Activated CD8-positive, alpha-beta memory T cell treated with anti-CD3 and anti-CD28 coated beads, Interleukin-2, amount 10 ng/mL, durations not matched to agents 7 days and 5 days (primary cell): ENCODE data around the gene COX10. TPM values are rescaled to one million over a fixed set of nuclear protein-coding genes. Genes with fewer than 3 reads are reported as not detected.
"Not testable (repeated sequence)": the region's sequence is repeated elsewhere in the genome, so short reads cannot be mapped to it uniquely, and the experiment has no call there.

ENCODE experiments used
- ATAC-seq: fragments of 150-1000 bp; cut with Tn5 transposase; one replicate; pipeline ENCODE4 v1.10.0; 2021; ENCODE audit warnings: moderate library complexity
- CTCF ChIA-PET: fragments of 350-600 bp; sonication (Branson Sonifier 250); formaldehyde crosslinking; loops from one replicate; lab custom pipeline; 2021; ENCODE audit warnings: antibody characterized with exemption; lab: Charles Lee
- DNase-seq: peaks from one replicate; pipeline ENCODE4 v3.0.0-alpha.2; 2020
- H3K27ac Mint-ChIP-seq: one replicate; pipeline ENCODE4 v1.8.0; 2021; ENCODE audit warnings: mild to moderate bottlenecking, mixed read lengths
- H3K27me3 Mint-ChIP-seq: one replicate; pipeline ENCODE4 v1.8.0; 2021; ENCODE audit warnings: mixed read lengths
- H3K36me3 Mint-ChIP-seq: one replicate; pipeline ENCODE4 v1.8.0; 2021; ENCODE audit warnings: mild to moderate bottlenecking, mixed read lengths
- H3K4me1 Mint-ChIP-seq: one replicate; pipeline ENCODE4 v1.8.0; 2021; ENCODE audit warnings: mixed read lengths
- H3K4me3 Mint-ChIP-seq: one replicate; pipeline ENCODE4 v1.8.0; 2021; ENCODE audit warnings: mild to moderate bottlenecking, moderate library complexity, mixed read lengths
- H3K9me3 Mint-ChIP-seq: one replicate; pipeline ENCODE4 v1.8.0; 2022; ENCODE audit warnings: low read depth, mixed read lengths
- total RNA-seq, 2 experiments: library from RNA; stranded (reverse); gene quantifications; one replicate each; pipeline ENCODE4 v1.2.3, GENCODE V29; 2021

The COX10 gene
- total RNA-seq, 2 experiments from 2014 or later = 20.3 to 29.7 TPM

DNA sequence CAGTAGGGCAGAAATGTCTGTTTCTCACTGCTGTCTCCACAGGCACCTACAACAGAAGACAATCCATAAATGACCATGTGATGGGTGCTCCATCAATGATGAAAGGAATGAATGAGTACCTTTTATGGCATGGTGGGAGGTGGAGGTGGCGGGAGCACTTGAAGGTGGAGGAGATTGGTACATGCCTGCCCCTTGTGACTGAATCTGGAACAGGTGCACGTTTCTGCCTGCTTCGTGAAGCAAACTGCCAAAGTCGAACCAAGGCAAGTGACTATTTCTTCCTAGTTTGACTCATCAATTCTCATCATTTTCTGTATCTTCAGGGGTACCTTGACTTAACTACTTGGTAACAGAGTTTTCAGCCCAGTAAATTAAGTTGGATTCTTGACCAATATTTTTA lies 141.9 kb downstream of the COX10 start:
- DNase-seq (no peak), ATAC-seq (no peak)
- H3K9me3 Mint-ChIP-seq = peaks cover 2% of the 10 kb centered on the region
- H3K4me1 Mint-ChIP-seq = peaks cover 6% of the 10 kb centered on the region
- H3K27me3 Mint-ChIP-seq = no peaks in the 10 kb centered on the region
- CTCF ChIA-PET = interaction anchor here (1.0 to 1.6 kb wide), 5 partner anchors 10 to 92 kb away, joined by 3 to 6 read pairs (median 3); no protein-coding TSS in a partner anchor
- H3K4me3 Mint-ChIP-seq = no peak overlapping the region
- no peak overlapping the region for H3K27ac Mint-ChIP-seq
- H3K36me3 Mint-ChIP-seq = peaks cover 40% of the 10 kb centered on the region

GRCh38 chr17:14211801-14212200 lies 142.5 kb downstream of the COX10 start:
- no peak for DNase-seq
- peaks cover 2% of the 10 kb centered on the region for H3K9me3 Mint-ChIP-seq
- H3K4me1 Mint-ChIP-seq = peaks cover 4% of the 10 kb centered on the region
- H3K27ac Mint-ChIP-seq = no peak overlapping the region
- H3K36me3 Mint-ChIP-seq = peaks cover 40% of the 10 kb centered on the region
- no peak for ATAC-seq
- CTCF ChIA-PET = interaction anchor here (1.0 to 1.6 kb wide), 5 partner anchors 11 to 92 kb away, joined by 3 to 6 read pairs (median 3); no protein-coding TSS in a partner anchor
- H3K4me3 Mint-ChIP-seq = no peak overlapping the region
- no peaks in the 10 kb centered on the region for H3K27me3 Mint-ChIP-seq

GRCh38 chr17:14212401-14212800 lies 143.1 kb downstream of the COX10 start:
- peaks cover 37% of the 10 kb centered on the region for H3K36me3 Mint-ChIP-seq

GRCh38 chr17:14214271-14214670 lies 145.0 kb downstream of the COX10 start:
- H3K27me3 Mint-ChIP-seq = no peaks in the 10 kb centered on the region
- H3K36me3 Mint-ChIP-seq = peaks cover 28% of the 10 kb centered on the region
- no peak overlapping the region for H3K27ac Mint-ChIP-seq
- H3K4me1 Mint-ChIP-seq = peaks cover 4% of the 10 kb centered on the region
- H3K4me3 Mint-ChIP-seq = no peak overlapping the region
- peaks cover 2% of the 10 kb centered on the region for H3K9me3 Mint-ChIP-seq
- ATAC-seq (no peak), DNase-seq (no peak)
- CTCF ChIA-PET = interaction anchor here (0.8 kb wide), 1 partner anchor 325 kb away, joined by 3 read pairs; no protein-coding TSS in a partner anchor

More at GRCh38 chr17:14212401-14212800, 143.1 kb downstream of the COX10 start:
- no peaks in the 10 kb centered on the region for H3K27me3 Mint-ChIP-seq
- no peak for ATAC-seq
- peaks cover 4% of the 10 kb centered on the region for H3K4me1 Mint-ChIP-seq
- H3K4me3 Mint-ChIP-seq = no peak overlapping the region
- H3K9me3 Mint-ChIP-seq = peaks cover 2% of the 10 kb centered on the region
- CTCF ChIA-PET = interaction anchor here (1.2 to 1.6 kb wide), 4 partner anchors 11 to 91 kb away, joined by 3 to 6 read pairs (median 3); no protein-coding TSS in a partner anchor
- H3K27ac Mint-ChIP-seq = no peak overlapping the region
- DNase-seq = no peak

GRCh38 chr17:14222611-14223010 lies 153.3 kb downstream of the COX10 start:
- no peaks in the 10 kb centered on the region for H3K27me3 Mint-ChIP-seq

DNA sequence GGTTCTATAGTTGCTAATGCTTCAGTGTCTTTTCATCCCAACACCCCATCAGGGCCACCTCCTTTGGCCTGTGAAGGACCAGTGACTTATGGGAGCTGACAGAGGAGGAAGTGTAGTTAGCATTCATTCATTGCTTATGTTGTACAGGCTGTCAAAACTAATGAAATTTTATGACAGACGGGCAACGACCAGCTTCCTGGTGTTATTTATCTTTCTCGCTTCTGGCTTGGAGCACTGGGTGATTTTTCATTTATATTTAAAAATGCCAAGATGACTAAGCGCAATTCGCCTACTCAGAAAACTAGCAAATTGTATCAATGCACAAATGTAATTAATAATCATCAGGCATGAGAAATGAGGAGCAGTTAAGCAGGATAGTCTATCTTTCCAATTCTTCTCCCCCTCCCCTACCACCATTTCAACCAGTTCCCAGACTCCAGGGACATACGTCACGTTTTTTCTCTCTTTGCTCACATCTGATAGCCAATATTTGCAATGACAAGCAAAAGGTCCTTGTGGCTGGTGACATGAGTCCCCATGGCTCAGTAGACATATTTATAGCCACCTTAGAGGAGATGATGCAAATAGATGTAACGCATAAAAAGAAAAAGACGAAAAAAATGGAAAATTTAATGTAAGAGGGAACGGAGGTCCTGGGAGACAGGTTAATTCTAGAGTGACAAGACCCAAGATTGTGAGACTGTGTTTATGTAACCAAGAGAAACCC lies 156.1 kb downstream of the COX10 start:
- DNase-seq (no peak), ATAC-seq (no peak)
- peaks cover 2% of the 10 kb centered on the region for H3K9me3 Mint-ChIP-seq
- no peak overlapping the region for H3K27ac Mint-ChIP-seq
- no peaks in the 10 kb centered on the region for H3K27me3 Mint-ChIP-seq
- H3K4me1 Mint-ChIP-seq = no peaks in the 10 kb centered on the region
- H3K36me3 Mint-ChIP-seq = peaks cover 3% of the 10 kb centered on the region
- no peak overlapping the region for H3K4me3 Mint-ChIP-seq
- CTCF ChIA-PET = no interaction called here

More at GRCh38 chr17:14222611-14223010, 153.3 kb downstream of the COX10 start:
- DNase-seq = no peak
- Mint-ChIP-seq H3K36me3 (peaks cover 3% of the 10 kb centered on the region), H3K4me1 (no peaks in the 10 kb centered on the region), H3K4me3 (no peak overlapping the region), H3K9me3 (peaks cover 2% of the 10 kb centered on the region), H3K27ac (no peak overlapping the region)
- ATAC-seq = no peak
- CTCF ChIA-PET = no interaction called here

DNA sequence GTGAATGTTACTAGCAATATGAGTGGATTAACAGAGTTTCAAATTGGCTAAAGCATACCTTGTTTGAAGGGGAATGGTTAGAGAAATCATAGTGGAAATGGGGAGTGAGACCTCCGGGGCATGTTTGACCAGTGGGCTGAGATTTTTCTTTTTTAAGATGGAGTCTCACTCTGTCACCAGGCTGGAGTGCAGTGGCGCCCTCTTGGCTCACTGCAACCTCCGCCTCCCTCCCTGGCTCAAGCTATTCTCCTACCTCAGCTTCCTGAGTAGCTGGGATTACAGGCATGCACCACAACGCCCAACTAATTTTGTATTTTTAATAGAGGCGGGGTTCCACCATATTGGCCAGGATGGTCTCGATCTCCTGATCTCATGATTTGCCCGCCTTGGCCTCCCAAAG lies 157.7 kb downstream of the COX10 start:
- Mint-ChIP-seq H3K9me3 (peaks cover 2% of the 10 kb centered on the region), H3K27me3 (no peaks in the 10 kb centered on the region), H3K27ac (no peak overlapping the region), H3K4me1 (no peaks in the 10 kb centered on the region), H3K4me3 (no peak overlapping the region), H3K36me3 (peaks cover 5% of the 10 kb centered on the region)
- DNase-seq = no peak
- CTCF ChIA-PET = no interaction called here
- no peak for ATAC-seq

DNA sequence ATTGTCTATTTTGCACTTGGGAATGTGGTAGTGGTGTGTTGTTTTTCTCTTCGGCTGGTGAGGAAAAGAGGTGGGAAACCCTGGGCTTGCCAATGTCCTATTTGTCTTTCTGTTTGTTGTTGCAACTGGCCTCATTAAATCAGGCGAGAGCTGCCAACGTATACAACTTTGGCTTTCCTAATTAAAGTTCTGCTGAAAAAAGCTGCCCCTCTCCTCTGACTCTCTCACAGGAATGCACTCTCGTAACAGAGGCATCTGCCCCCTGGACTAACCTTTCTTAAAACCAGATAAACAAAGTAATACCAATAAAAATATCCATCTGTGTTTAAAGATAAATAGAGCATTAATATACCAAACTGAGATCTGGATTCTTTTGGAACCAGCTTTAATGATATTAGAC lies 159.6 kb downstream of the COX10 start:
- Mint-ChIP-seq H3K27ac (no peak overlapping the region), H3K4me3 (no peak overlapping the region), H3K4me1 (no peaks in the 10 kb centered on the region), H3K9me3 (peaks cover 2% of the 10 kb centered on the region), H3K27me3 (no peaks in the 10 kb centered on the region), H3K36me3 (peaks cover 5% of the 10 kb centered on the region)
- DNase-seq (no peak), ATAC-seq (no peak)
- CTCF ChIA-PET = no interaction called here

DNA sequence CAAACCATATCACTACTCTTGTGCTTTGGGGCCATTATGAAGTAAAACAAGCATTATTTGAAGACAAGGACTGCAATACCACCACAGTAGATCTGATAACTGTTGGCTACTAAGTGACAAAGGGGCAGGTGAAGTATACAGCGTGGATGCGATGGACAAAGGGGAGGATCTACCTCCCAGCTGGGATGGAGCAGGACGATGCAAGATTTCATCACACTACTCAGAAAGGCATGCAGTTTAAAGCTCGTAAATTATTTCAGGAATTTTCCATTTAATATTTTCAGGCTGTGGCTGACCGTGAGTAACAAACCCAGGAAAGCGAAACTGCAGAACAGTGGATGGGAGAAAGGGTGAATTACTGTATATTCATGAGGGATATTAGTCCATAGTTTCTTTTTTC lies 161.9 kb downstream of the COX10 start:
- H3K4me3 Mint-ChIP-seq, H3K36me3 Mint-ChIP-seq, H3K27ac Mint-ChIP-seq, CTCF ChIA-PET, ATAC-seq, H3K27me3 Mint-ChIP-seq, H3K4me1 Mint-ChIP-seq, DNase-seq, H3K9me3 Mint-ChIP-seq: not testable (repeated sequence)

GRCh38 chr17:14235047-14235446 lies 165.7 kb downstream of the COX10 start:
- not testable (repeated sequence) for DNase-seq, H3K27ac Mint-ChIP-seq

DNA sequence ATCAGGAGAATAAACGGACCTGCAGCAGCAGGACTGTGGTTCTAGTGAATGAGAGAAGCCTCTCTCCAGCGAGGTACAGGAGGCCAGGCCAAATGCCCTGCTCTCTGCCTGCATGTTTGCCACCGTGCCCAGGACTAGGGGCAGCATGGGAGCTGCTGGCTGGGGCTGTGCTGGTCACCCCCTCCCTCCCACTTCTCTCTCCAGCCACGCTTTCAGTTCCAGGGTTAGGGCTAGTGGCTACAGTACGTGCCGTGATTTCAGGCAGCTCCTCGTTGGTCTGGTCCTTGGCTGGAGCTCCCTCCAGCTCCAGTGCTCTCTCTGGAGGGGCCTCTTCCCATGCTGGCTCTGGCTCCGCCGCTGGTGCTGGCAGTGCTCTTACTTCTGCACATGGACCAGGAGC lies 166.7 kb downstream of the COX10 start:
- H3K36me3 Mint-ChIP-seq, H3K9me3 Mint-ChIP-seq, CTCF ChIA-PET, H3K4me1 Mint-ChIP-seq, H3K27ac Mint-ChIP-seq, ATAC-seq, DNase-seq, H3K27me3 Mint-ChIP-seq, H3K4me3 Mint-ChIP-seq: not testable (repeated sequence)

More at GRCh38 chr17:14235047-14235446, 165.7 kb downstream of the COX10 start:
- CTCF ChIA-PET, ATAC-seq, H3K4me1 Mint-ChIP-seq, H3K27me3 Mint-ChIP-seq, H3K9me3 Mint-ChIP-seq, H3K4me3 Mint-ChIP-seq, H3K36me3 Mint-ChIP-seq: not testable (repeated sequence)

GRCh38 chr17:14236762-14237161 lies 167.5 kb downstream of the COX10 start, which contains the start of gene CDRT15:
TSS of gene CDRT15 (minus strand) at chr17:14236862. CDS start at chr17:14236833, 29 bp downstream.
- H3K4me1 Mint-ChIP-seq, DNase-seq, CTCF ChIA-PET, H3K36me3 Mint-ChIP-seq, H3K9me3 Mint-ChIP-seq, H3K27ac Mint-ChIP-seq, H3K4me3 Mint-ChIP-seq, ATAC-seq, H3K27me3 Mint-ChIP-seq: not testable (repeated sequence)

GRCh38 chr17:14239271-14239670 lies 170.0 kb downstream of the COX10 start:
- ATAC-seq, CTCF ChIA-PET, H3K4me3 Mint-ChIP-seq, H3K4me1 Mint-ChIP-seq, H3K9me3 Mint-ChIP-seq, H3K27ac Mint-ChIP-seq, DNase-seq, H3K36me3 Mint-ChIP-seq, H3K27me3 Mint-ChIP-seq: not testable (repeated sequence)

DNA sequence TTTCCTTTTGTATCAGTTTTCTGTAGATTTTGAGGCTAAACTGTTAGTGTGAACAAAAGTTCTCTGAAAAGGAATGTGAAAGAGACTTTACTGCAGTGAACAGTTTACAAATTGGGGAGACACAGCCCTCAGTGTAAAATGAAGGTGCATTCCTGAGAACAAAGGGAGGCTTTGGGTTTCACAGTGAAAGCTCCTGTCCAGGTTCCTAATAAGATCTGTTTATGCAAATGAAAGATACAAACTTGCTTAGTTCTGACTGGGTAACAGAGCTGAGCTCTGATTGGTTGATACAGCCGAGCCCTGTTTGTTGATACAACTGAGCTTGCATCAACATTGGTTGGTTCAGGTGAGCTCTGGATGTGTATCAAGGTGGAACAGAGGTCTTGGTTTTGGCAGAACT lies 175.7 kb downstream of the COX10 start:
- no peak for ATAC-seq
- Mint-ChIP-seq H3K27ac (no peak overlapping the region), H3K27me3 (peaks cover 2% of the 10 kb centered on the region), H3K9me3 (no peaks in the 10 kb centered on the region), H3K4me1 (no peaks in the 10 kb centered on the region), H3K4me3 (no peak overlapping the region), H3K36me3 (no peaks in the 10 kb centered on the region)
- CTCF ChIA-PET = interaction anchor here (1.8 kb wide), 1 partner anchor 57 kb away, joined by 3 read pairs; no protein-coding TSS in a partner anchor
- DNase-seq = no peak
